ENCODE data around the gene KRTAP12-4. TPM values are rescaled to one million over a fixed set of nuclear protein-coding genes. Genes with fewer than 3 reads are reported as not detected.

Gene KRTAP12-4
- total RNA-seq, 6 experiments from 2014 or later: not detected

DNA sequence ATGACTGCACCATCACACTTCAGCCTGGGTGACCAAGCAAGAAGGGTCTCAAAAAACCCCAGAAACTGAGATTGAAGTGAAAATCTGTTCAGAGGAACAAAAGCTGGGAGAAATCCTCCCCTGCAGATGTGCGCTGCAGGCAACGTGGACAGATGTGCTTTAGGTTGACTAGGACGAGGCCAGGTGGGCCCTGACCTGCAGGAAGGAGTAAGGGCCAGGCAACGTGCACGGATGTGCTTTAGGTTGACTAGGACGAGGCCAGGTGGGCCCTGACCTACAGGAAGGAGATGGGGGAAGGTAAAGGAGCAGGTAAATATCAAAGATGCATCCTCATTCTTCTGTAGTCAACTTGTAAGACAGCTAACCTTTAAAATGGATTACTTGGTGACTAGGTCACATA, 30.0 kb upstream of the KRTAP12-4 start:
- peaks cover 53% of the 10 kb centered on the region for H3K27me3 Mint-ChIP-seq (ENCODE audit: insufficient read depth)
- TF ChIP-seq CTCF (IDR thresholded peaks at IDR 0.05): no peak

DNA sequence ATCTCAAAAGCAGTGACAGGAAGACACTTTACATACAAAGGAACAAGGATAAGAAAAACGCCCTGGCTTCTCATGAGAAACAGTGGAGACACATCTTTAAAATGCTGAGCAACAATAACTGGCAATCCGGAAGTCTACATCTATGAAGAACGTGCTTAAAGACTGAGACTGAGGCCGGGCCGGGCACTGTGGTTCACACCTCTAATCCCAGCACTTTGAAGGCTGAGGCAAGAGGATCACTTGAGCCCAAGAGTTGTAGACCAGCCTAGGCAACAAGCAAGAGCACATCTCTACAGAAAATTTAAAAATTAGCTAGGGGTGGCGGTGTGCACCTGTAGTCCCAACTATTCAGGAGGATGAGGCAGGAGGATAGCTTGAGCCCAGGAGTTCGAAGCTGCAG, 29.6 kb upstream of the KRTAP12-4 start:
- H3K4me3 Mint-ChIP-seq: no peak overlapping the region
- TF ChIP-seq CTCF (IDR thresholded peaks at IDR 0.05): no peak
- DNase-seq: no peak
- H3K9me3 Mint-ChIP-seq: no peaks in the 10 kb centered on the region
- H3K4me1 Mint-ChIP-seq (ENCODE audit: low read depth): no peaks in the 10 kb centered on the region
- H3K36me3 Mint-ChIP-seq (ENCODE audit: low read depth): no peaks in the 10 kb centered on the region
- H3K27ac Mint-ChIP-seq: no peak overlapping the region
- H3K27me3 Mint-ChIP-seq (ENCODE audit: insufficient read depth): peaks cover 53% of the 10 kb centered on the region

More for the DNA sequence above, 30.0 kb upstream of the KRTAP12-4 start:
- no peaks in the 10 kb centered on the region for H3K4me1 Mint-ChIP-seq (ENCODE audit: low read depth)
- no peak overlapping the region for H3K4me3 Mint-ChIP-seq
- H3K36me3 Mint-ChIP-seq (ENCODE audit: low read depth): no peaks in the 10 kb centered on the region
- DNase-seq: no peak
- H3K9me3 Mint-ChIP-seq: no peaks in the 10 kb centered on the region
- H3K27ac Mint-ChIP-seq: no peak overlapping the region

DNA sequence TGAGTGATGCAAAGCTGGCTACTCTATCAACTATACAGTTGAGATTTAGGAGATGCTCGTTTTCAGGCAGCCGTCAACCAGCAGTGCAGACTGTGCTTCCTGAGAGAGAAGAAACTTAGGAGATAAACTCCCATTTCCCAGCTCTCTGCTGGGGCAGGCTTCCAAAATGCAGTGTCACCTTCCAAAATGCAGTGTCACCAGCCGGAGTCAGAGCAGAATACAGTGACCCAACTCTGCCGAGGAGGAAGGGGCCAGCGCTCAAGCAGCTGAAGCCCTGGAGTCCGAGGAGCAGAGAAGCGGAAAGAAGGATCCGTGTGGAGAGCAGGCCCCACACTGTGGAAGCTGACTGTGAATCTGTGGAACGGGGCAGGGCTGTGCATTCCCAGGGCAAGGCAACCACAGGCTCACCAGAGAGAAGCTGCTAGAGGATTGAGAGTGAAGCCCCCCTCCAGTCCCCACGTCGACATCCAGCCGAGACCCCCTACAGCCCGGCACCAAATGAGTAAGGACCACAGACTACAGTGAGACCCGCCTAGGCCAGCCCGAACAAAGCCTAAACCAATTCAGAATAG, 28.2 kb upstream of the KRTAP12-4 start:
- no peak for DNase-seq
- no peaks in the 10 kb centered on the region for H3K9me3 Mint-ChIP-seq
- H3K4me1 Mint-ChIP-seq (ENCODE audit: low read depth): no peaks in the 10 kb centered on the region
- no peaks in the 10 kb centered on the region for H3K36me3 Mint-ChIP-seq (ENCODE audit: low read depth)
- no peak overlapping the region for H3K27ac Mint-ChIP-seq
- H3K4me3 Mint-ChIP-seq: no peak overlapping the region
- H3K27me3 Mint-ChIP-seq (ENCODE audit: insufficient read depth): peaks cover 53% of the 10 kb centered on the region
- no peak for TF ChIP-seq CTCF (IDR thresholded peaks at IDR 0.05)

DNA sequence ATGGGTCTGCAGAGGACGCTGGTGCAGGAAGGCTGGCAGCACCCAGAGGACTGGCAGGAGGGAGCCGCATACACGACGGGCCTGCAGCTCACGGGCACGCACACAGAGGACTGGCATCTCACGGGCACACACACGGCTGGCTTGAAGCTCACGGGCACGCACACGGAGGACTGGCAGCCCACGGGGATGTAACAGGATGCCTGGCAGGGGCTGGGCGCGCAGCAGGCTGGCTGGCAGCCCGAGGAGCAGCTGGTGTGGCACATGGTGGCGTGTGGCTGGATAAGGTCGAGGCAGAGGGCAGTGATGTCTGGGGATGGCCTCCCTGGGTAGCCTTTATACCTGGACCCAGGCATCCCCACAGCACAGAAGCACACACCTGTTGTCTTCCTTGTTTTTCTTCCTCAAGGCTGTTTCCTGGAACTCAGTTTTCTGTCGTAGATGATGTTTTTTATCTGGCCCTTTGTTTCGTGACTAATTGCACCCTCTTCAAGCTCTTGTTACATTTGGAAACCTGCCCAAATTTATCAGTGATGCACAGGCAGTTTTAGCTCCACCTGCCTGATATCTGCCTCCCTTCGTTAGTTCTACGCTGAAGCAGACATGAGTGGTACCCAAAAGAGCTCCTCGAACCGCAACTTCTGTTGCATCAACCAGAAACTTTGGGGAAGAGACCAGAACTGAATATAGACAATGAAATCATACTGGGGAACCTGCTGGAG, 27.6 kb upstream of the KRTAP12-4 start, which contains the start of gene KRTAP12-1:
Gene KRTAP12-1 (minus strand): TSS at position 303 of the 719 bp plus-strand sequence. CDS start 40 bp downstream, at position 263.
- no peak for DNase-seq
- Mint-ChIP-seq H3K36me3 (ENCODE audit: low read depth) (no peaks in the 10 kb centered on the region), H3K4me1 (ENCODE audit: low read depth) (no peaks in the 10 kb centered on the region), H3K27ac (no peak within 1 kb of the TSS), H3K27me3 (ENCODE audit: insufficient read depth) (peaks cover 50% of the 10 kb centered on the region), H3K9me3 (no peaks in the 10 kb centered on the region), H3K4me3 (no peak within 1 kb of the TSS)
- no peak for TF ChIP-seq CTCF (IDR thresholded peaks at IDR 0.05)

DNA sequence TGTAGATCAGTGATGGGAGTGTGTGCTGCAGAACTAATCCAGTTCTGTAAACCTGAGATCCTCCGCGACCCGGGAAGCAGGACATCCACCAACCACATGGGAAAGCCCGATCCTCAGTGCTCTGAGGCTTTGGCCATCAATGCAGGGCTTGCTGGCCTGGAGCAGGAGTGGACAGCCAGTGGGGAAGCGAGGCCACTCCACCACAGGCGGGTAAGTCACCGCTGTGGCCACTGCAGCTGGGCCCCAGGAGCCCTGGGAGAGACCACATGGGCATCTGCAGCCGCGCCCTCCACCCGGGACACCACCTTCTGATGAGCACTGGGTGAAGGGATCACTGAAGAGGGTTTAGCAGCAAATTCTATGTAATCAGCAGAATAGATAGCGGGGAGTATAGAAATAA, 26.7 kb upstream of the KRTAP12-4 start:
- Mint-ChIP-seq H3K27me3 (ENCODE audit: insufficient read depth) (peaks cover 51% of the 10 kb centered on the region), H3K36me3 (ENCODE audit: low read depth) (no peaks in the 10 kb centered on the region), H3K4me3 (no peak overlapping the region), H3K4me1 (ENCODE audit: low read depth) (no peaks in the 10 kb centered on the region), H3K27ac (no peak overlapping the region), H3K9me3 (no peaks in the 10 kb centered on the region)
- TF ChIP-seq CTCF (IDR thresholded peaks at IDR 0.05): no peak
- no peak for DNase-seq
